GM12878 (cell line): ENCODE results near the gene SLC2A5. TPM values are rescaled to one million over a fixed set of nuclear protein-coding genes. Genes with fewer than 3 reads are reported as not detected.

ENCODE experiments used
- BACH1 ChIP-seq: fragments of 450-650 bp; IDR thresholded peaks from 2 replicates; pipeline ENCODE4 v1.6.1; 2017; ENCODE audit warnings: mild to moderate bottlenecking, borderline replicate concordance
- BCL3 ChIP-seq: IDR thresholded peaks from 2 replicates; pipeline ENCODE4 v1.6.1; 2011; ENCODE audit warnings: borderline replicate concordance, low read depth, mild to moderate bottlenecking, moderate library complexity, low read length; ENCODE audit not compliant: insufficient read depth, poor library complexity, severe bottlenecking
- CHD2 ChIP-seq: IDR thresholded peaks from 2 replicates; pipeline ENCODE4 v1.6.1; 2011; ENCODE audit warnings: low read depth, low read length, improper control_type of control experiment, borderline replicate concordance
- CUX1 ChIP-seq: IDR thresholded peaks from 2 replicates; pipeline ENCODE4 v1.6.1; 2012; ENCODE audit warnings: improper control_type of control experiment, low read depth, low read length; ENCODE audit not compliant: insufficient replicate concordance
- E4F1 ChIP-seq: fragments of 450-650 bp; IDR thresholded peaks from 2 replicates; pipeline ENCODE4 v1.6.1; 2018; ENCODE audit warnings: borderline replicate concordance, mild to moderate bottlenecking; ENCODE audit not compliant: partially characterized antibody
- EED ChIP-seq: sonication (generic); IDR thresholded peaks from 2 replicates; pipeline ENCODE4 v1.6.1; 2016; ENCODE audit warnings: antibody characterized with exemption, low read depth
- SIX5 ChIP-seq: IDR thresholded peaks from 2 replicates; pipeline ENCODE4 v1.6.1; 2011; ENCODE audit warnings: mild to moderate bottlenecking, low read depth, low read length, moderate library complexity; ENCODE audit not compliant: severe bottlenecking
- SMAD5 ChIP-seq: IDR thresholded peaks from 2 replicates; pipeline ENCODE4 v1.6.1; 2016; ENCODE audit warnings: antibody characterized with exemption, low read depth
- SUPT20H ChIP-seq: IDR thresholded peaks from 2 replicates; pipeline ENCODE4 v1.6.1; 2011; ENCODE audit warnings: low read depth, mild to moderate bottlenecking, low read length, moderate library complexity, borderline replicate concordance; ENCODE audit not compliant: control insufficient read depth
- TBL1XR1 ChIP-seq: IDR thresholded peaks from 2 replicates; pipeline ENCODE4 v1.6.1; 2012; ENCODE audit warnings: low read depth, low read length, improper control_type of control experiment
- polyA plus RNA-seq, 11 experiments: library from polyadenylated mRNA; depleted of rRNA in 4 of 11; unstranded in 6 of 11; stranded (reverse) in 5 of 11; fragments of >200 nt; fragmentation: Nextera tagmentation in 4 of 11; fragmentation: Illumina TruSeq in 1 of 11; extraction: Ambion mirVana in 4 of 11; extraction: Trizol in 1 of 11; gene quantifications; 1 replicate in 1 of 11; 2 replicates in 10 of 11; pipeline versions ENCODE4 v1.2.1 to v1.2.3, GENCODE V29; 2011 to 2016; ENCODE audit warnings: inconsistent platforms in 2 of 11, missing spikeins in 2 of 11, low read depth in 1 of 11
- total RNA-seq, 4 experiments: library from RNA; depleted of rRNA in 3 of 4; stranded (reverse); fragments of >200 nt in 3 of 4; fragmentation: Illumina TruSeq in 1 of 4; extraction: Trizol in 1 of 4; gene quantifications; 2 replicates each; pipeline versions ENCODE4 v1.2.1 to v1.2.3, GENCODE V29; 2013 to 2021

Gene SLC2A5
- total and polyA plus RNA-seq, 10 of the 15 experiments (the other 5 are each of a cell fraction or from before 2014, with no cell fraction given): 4.5 to 76.6 (median 23.9) TPM

- TF ChIP-seq CUX1 (no peak), CHD2 (no peak), EED (no peak), SMAD5 (no peak), BACH1 (no peak), TBL1XR1 (no peak), SIX5 (no peak), SUPT20H (no peak), BCL3 (no peak), E4F1 (no peak)
- TF ChIP-seq, all 136 proteins: peak for 0
Observed at GRCh38 chr1:9018333-9018732, 51.1 kb downstream of the SLC2A5 start (continued).
